Measurements from ENCODE around the gene ARHGAP6.

ARHGAP6 gene

GRCh38 chrX:11407331-11408108 is 258.2 kb downstream of the ARHGAP6 start:
- in situ Hi-C loops (cut with HindIII; ENCODE audit: low sequenced_read_pairs) = no loop called here

- in situ Hi-C loops (cut with HindIII; ENCODE audit: low sequenced_read_pairs) = no loop called here
Observed at GRCh38 chrX:11406109-11406765, 259.5 kb downstream of the ARHGAP6 start.

GRCh38 chrX:11403631-11404030 is 262.1 kb downstream of the ARHGAP6 start:
- in situ Hi-C loops (cut with HindIII; ENCODE audit: low sequenced_read_pairs) = no loop called here

GRCh38 chrX:11401966-11402365 is 263.8 kb downstream of the ARHGAP6 start:
- in situ Hi-C loops (cut with HindIII; ENCODE audit: low sequenced_read_pairs) = no loop called here

GRCh38 chrX:11399489-11400094 is 266.1 kb downstream of the ARHGAP6 start:
- in situ Hi-C loops (cut with HindIII; ENCODE audit: low sequenced_read_pairs) = no loop called here

GRCh38 chrX:11398785-11399184 is 266.9 kb downstream of the ARHGAP6 start:
- in situ Hi-C loops (cut with HindIII; ENCODE audit: low sequenced_read_pairs) = no loop called here

GRCh38 chrX:11398139-11398538 is 267.6 kb downstream of the ARHGAP6 start:
- in situ Hi-C loops (cut with HindIII; ENCODE audit: low sequenced_read_pairs) = no loop called here

GRCh38 chrX:11397680-11398079 is 268.0 kb downstream of the ARHGAP6 start:
- in situ Hi-C loops (cut with HindIII; ENCODE audit: low sequenced_read_pairs) = no loop called here

- in situ Hi-C loops (cut with HindIII; ENCODE audit: low sequenced_read_pairs) = no loop called here
Observed at GRCh38 chrX:11395859-11396258, 269.9 kb downstream of the ARHGAP6 start.

GRCh38 chrX:11393949-11394654 is 271.6 kb downstream of the ARHGAP6 start:
- in situ Hi-C loops (cut with HindIII; ENCODE audit: low sequenced_read_pairs) = no loop called here

GRCh38 chrX:11386812-11387211 is 278.9 kb downstream of the ARHGAP6 start:
- in situ Hi-C loops (cut with HindIII; ENCODE audit: low sequenced_read_pairs) = no loop called here

GRCh38 chrX:11386001-11386523 is 279.7 kb downstream of the ARHGAP6 start:
- in situ Hi-C loops (cut with HindIII; ENCODE audit: low sequenced_read_pairs) = no loop called here

- in situ Hi-C loops (cut with HindIII; ENCODE audit: low sequenced_read_pairs) = no loop called here
Observed at GRCh38 chrX:11382930-11383329, 282.8 kb downstream of the ARHGAP6 start.

- in situ Hi-C loops (cut with HindIII; ENCODE audit: low sequenced_read_pairs) = no loop called here
Observed at GRCh38 chrX:11381464-11381863, 284.3 kb downstream of the ARHGAP6 start.

- in situ Hi-C loops (cut with HindIII; ENCODE audit: low sequenced_read_pairs) = no loop called here
Observed at GRCh38 chrX:11380187-11380844, 285.4 kb downstream of the ARHGAP6 start.

GRCh38 chrX:11376163-11376562 is 289.6 kb downstream of the ARHGAP6 start:
- in situ Hi-C loops (cut with HindIII; ENCODE audit: low sequenced_read_pairs) = no loop called here

- in situ Hi-C loops (cut with HindIII; ENCODE audit: low sequenced_read_pairs) = no loop called here
Observed at GRCh38 chrX:11375614-11376119, 290.1 kb downstream of the ARHGAP6 start.

- in situ Hi-C loops (cut with HindIII; ENCODE audit: low sequenced_read_pairs) = no loop called here
Observed at GRCh38 chrX:11374570-11374969, 291.1 kb downstream of the ARHGAP6 start.

GRCh38 chrX:11371106-11371505 is 294.6 kb downstream of the ARHGAP6 start:
- in situ Hi-C loops (cut with HindIII; ENCODE audit: low sequenced_read_pairs) = no loop called here

Measured in endothelial cell of hepatic sinusoid (primary cell).